WTC11 (cell line): ENCODE data around the gene ELOVL5. TPM values are rescaled to one million over a fixed set of nuclear protein-coding genes. Genes with fewer than 3 reads are reported as not detected.

Source experiments
- ATAC-seq: fragments of 200-7000 bp; cut with Tn5 transposase; 2 replicates; pipeline ENCODE4 v1.10.0; 2021; ENCODE audit warnings: mild to moderate bottlenecking, moderate library complexity
- CTCF ChIA-PET: fragments of 300-600 bp; sonication (Branson Sonifier 250); formaldehyde crosslinking; loops from one replicate; lab custom pipeline; 2021; ENCODE audit warnings: antibody characterized with exemption; lab: Charles Lee
- POLR2A ChIA-PET: fragments of 350-600 bp; sonication (Branson Sonifier 250); formaldehyde crosslinking; loops from one replicate; lab custom pipeline; 2021; ENCODE audit warnings: antibody characterized with exemption; lab: Charles Lee
- DNase-seq: peaks from one replicate; pipeline ENCODE4 v3.0.0; 2021; ENCODE audit warnings: low spot score
- H3K27ac Mint-ChIP-seq: 2 replicates; pipeline ENCODE4 v1.8.0; 2021; ENCODE audit warnings: mixed read lengths
- H3K27me3 Mint-ChIP-seq: 2 replicates; pipeline ENCODE4 v1.8.0; 2021; ENCODE audit warnings: low read depth, mild to moderate bottlenecking, moderate library complexity, mixed read lengths
- H3K36me3 Mint-ChIP-seq: 2 replicates; pipeline ENCODE4 v1.8.0; 2021; ENCODE audit warnings: mixed read lengths
- H3K4me1 Mint-ChIP-seq: 2 replicates; pipeline ENCODE4 v1.8.0; 2022; ENCODE audit warnings: mixed read lengths
- H3K4me3 Mint-ChIP-seq: 2 replicates; pipeline ENCODE4 v1.8.0; 2021; ENCODE audit warnings: mild to moderate bottlenecking, moderate library complexity, mixed read lengths
- H3K9me3 Mint-ChIP-seq: 2 replicates; pipeline ENCODE4 v1.8.0; 2021; ENCODE audit warnings: mixed read lengths
- AFF4 ChIP-seq: sonication (generic); formaldehyde crosslinking; IDR thresholded peaks from 2 replicates; pipeline ENCODE4 v1.8.1; 2023; ENCODE audit warnings: mild to moderate bottlenecking, missing genetic modification reagents, borderline replicate concordance
- CREM ChIP-seq: sonication (generic); formaldehyde crosslinking; IDR thresholded peaks from 2 replicates; pipeline ENCODE4 v1.8.1; 2022; ENCODE audit warnings: mild to moderate bottlenecking, missing genetic modification reagents, moderate library complexity
- ELF4 ChIP-seq: sonication (generic); formaldehyde crosslinking; IDR thresholded peaks from 2 replicates; pipeline ENCODE4 v1.8.1; 2022; ENCODE audit warnings: low read depth, mild to moderate bottlenecking, moderate library complexity, missing genetic modification reagents
- ERG ChIP-seq: fragments of 250-450 bp; sonication (Bioruptor Pico); IDR thresholded peaks from 2 replicates; pipeline ENCODE4 v1.8.0; 2021; ENCODE audit warnings: mild to moderate bottlenecking
- GTF2I ChIP-seq: fragments of 250-450 bp; sonication (Bioruptor Pico); conservative IDR thresholded peaks from 2 replicates; pipeline ENCODE4 v1.4.0; 2021; ENCODE audit warnings: mild to moderate bottlenecking
- NFE2L1 ChIP-seq: sonication (generic); formaldehyde crosslinking; IDR thresholded peaks from 2 replicates; pipeline ENCODE4 v1.8.1; 2023; ENCODE audit warnings: missing genetic modification reagents
- NR1H2 ChIP-seq: sonication (generic); formaldehyde crosslinking; IDR thresholded peaks from 2 replicates; pipeline ENCODE4 v1.9.0; 2021; ENCODE audit warnings: mild to moderate bottlenecking, moderate library complexity, missing genetic modification reagents
- PRRX2 ChIP-seq: fragments of 250-450 bp; sonication (Bioruptor Pico); IDR thresholded peaks from 2 replicates; pipeline ENCODE4 v1.8.0; 2021; ENCODE audit warnings: mild to moderate bottlenecking
- RORB ChIP-seq: fragments of 250-450 bp; sonication (Bioruptor Pico); IDR thresholded peaks from 2 replicates; pipeline ENCODE4 v1.9.0; 2021; ENCODE audit warnings: mild to moderate bottlenecking
- SMAD4 ChIP-seq: sonication (generic); formaldehyde crosslinking; IDR thresholded peaks from 2 replicates; pipeline ENCODE4 v1.8.0; 2022; ENCODE audit warnings: mild to moderate bottlenecking, missing genetic modification reagents
- ZNF138 ChIP-seq: sonication (generic); formaldehyde crosslinking; conservative IDR thresholded peaks from 2 replicates; pipeline ENCODE4 v1.8.1; 2022; ENCODE audit warnings: mild to moderate bottlenecking, moderate library complexity, missing genetic modification reagents
- ZNF232 ChIP-seq: sonication (generic); formaldehyde crosslinking; IDR thresholded peaks from 2 replicates; pipeline ENCODE4 v1.8.0; 2022; ENCODE audit warnings: mild to moderate bottlenecking, missing genetic modification reagents
- ZNF317 ChIP-seq: sonication (generic); formaldehyde crosslinking; IDR thresholded peaks from 2 replicates; pipeline ENCODE4 v1.8.1; 2023; ENCODE audit warnings: low read depth, mild to moderate bottlenecking, moderate library complexity, missing genetic modification reagents, borderline replicate concordance
- ZNF416 ChIP-seq: fragments of 250-450 bp; sonication (Bioruptor Pico); IDR thresholded peaks from 2 replicates; pipeline ENCODE4 v1.9.0; 2021; ENCODE audit warnings: mild to moderate bottlenecking, inconsistent platforms
- ZNF425 ChIP-seq: fragments of 250-450 bp; sonication (Bioruptor Pico); conservative IDR thresholded peaks from 2 replicates; pipeline ENCODE4 v1.9.0; 2021; ENCODE audit warnings: mild to moderate bottlenecking
- total RNA-seq: library from RNA; stranded (reverse); gene quantifications from 3 replicates; pipeline ENCODE4 v1.2.3, GENCODE V29; 2021
- TF ChIP-seq, protein P1 (sequence below): sonication (generic); formaldehyde crosslinking; conservative IDR thresholded peaks from 2 replicates; pipeline ENCODE4 v1.8.1; 2023; ENCODE audit warnings: mild to moderate bottlenecking, low read depth, missing genetic modification reagents, moderate library complexity
- TF ChIP-seq, protein P2 (sequence below): sonication (generic); formaldehyde crosslinking; IDR thresholded peaks from 2 replicates; pipeline ENCODE4 v1.8.1; 2022; ENCODE audit warnings: mild to moderate bottlenecking, moderate library complexity, missing genetic modification reagents
- TF ChIP-seq, protein P3 (sequence below): sonication (generic); formaldehyde crosslinking; IDR thresholded peaks from 2 replicates; pipeline ENCODE4 v1.8.0; 2023; ENCODE audit warnings: missing genetic modification reagents
- TF ChIP-seq, protein P4 (sequence below): fragments of 250-450 bp; sonication (Bioruptor Pico); IDR thresholded peaks from 2 replicates; pipeline ENCODE4 v1.9.0; 2021; ENCODE audit warnings: mild to moderate bottlenecking

Gene ELOVL5
- total RNA-seq, 1 experiment from 2014 or later = 122 TPM

DNA sequence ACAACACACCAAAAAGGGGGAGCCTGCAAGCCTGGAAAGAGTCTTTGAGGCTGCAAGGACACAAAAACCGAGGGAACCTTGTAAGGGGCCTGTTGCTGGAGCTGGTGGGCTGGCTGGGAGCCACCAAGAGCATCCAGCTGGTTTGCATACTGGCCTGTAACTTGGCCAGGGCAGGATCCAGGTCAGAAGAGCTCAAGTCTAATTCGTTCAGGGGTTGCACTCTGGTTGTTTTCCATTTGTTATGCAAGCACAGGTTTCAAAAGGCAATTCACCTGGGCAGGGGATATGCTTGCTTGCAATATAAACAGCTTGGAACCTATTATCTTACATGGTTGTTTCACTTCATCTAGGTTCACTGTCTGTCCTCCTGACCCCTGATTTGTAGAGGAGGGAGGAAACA lies 101.8 kb downstream of the ELOVL5 start (continued):
- TF ChIP-seq ERG (CRISPR knock-in tag) (no peak), RORB (no peak), SMAD4 (CRISPR knock-in tag) (no peak), ZNF232 (no peak), PRRX2 (CRISPR knock-in tag) (no peak), CREM (CRISPR knock-in tag) (no peak), GTF2I (no peak), ZNF138 (CRISPR knock-in tag) (no peak)
- TF ChIP-seq, protein P1, sequence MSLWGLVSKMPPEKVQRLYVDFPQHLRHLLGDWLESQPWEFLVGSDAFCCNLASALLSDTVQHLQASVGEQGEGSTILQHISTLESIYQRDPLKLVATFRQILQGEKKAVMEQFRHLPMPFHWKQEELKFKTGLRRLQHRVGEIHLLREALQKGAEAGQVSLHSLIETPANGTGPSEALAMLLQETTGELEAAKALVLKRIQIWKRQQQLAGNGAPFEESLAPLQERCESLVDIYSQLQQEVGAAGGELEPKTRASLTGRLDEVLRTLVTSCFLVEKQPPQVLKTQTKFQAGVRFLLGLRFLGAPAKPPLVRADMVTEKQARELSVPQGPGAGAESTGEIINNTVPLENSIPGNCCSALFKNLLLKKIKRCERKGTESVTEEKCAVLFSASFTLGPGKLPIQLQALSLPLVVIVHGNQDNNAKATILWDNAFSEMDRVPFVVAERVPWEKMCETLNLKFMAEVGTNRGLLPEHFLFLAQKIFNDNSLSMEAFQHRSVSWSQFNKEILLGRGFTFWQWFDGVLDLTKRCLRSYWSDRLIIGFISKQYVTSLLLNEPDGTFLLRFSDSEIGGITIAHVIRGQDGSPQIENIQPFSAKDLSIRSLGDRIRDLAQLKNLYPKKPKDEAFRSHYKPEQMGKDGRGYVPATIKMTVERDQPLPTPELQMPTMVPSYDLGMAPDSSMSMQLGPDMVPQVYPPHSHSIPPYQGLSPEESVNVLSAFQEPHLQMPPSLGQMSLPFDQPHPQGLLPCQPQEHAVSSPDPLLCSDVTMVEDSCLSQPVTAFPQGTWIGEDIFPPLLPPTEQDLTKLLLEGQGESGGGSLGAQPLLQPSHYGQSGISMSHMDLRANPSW (CRISPR knock-in tag) = no peak
- TF ChIP-seq, protein P2, sequence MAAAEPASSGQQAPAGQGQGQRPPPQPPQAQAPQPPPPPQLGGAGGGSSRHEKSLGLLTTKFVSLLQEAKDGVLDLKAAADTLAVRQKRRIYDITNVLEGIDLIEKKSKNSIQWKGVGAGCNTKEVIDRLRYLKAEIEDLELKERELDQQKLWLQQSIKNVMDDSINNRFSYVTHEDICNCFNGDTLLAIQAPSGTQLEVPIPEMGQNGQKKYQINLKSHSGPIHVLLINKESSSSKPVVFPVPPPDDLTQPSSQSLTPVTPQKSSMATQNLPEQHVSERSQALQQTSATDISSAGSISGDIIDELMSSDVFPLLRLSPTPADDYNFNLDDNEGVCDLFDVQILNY = no peak
- TF ChIP-seq, all 79 proteins: peak for 0

GRCh38 chr6:53244958-53245357 lies 103.8 kb downstream of the ELOVL5 start:
- DNase-seq (no peak), ATAC-seq (no peak)
- no peak for TF ChIP-seq GTF2I
- TF ChIP-seq ELF4 (CRISPR knock-in tag) = no peak
- TF ChIP-seq PRRX2 (CRISPR knock-in tag) = no peak
- no peak for TF ChIP-seq ZNF138 (CRISPR knock-in tag)
- no peak for TF ChIP-seq AFF4 (CRISPR knock-in tag)
- TF ChIP-seq, protein P2 = no peak
- ChIA-PET POLR2A (no interaction called here), CTCF (no interaction called here)
- Mint-ChIP-seq H3K36me3 (no peaks in the 10 kb centered on the region), H3K4me1 (no peaks in the 10 kb centered on the region), H3K27ac (no peak overlapping the region), H3K4me3 (no peak overlapping the region), H3K27me3 (0 out of 2 replicates have a peak, but pooled peaks cover 3% of the 10 kb centered on the region), H3K9me3 (peaks cover 15% of the 10 kb centered on the region)

GRCh38 chr6:53244399-53244931 lies 104.3 kb downstream of the ELOVL5 start:
- H3K9me3 Mint-ChIP-seq = peaks cover 18% of the 10 kb centered on the region
- DNase-seq (no peak), ATAC-seq (no peak)
- CTCF ChIA-PET = no interaction called here
- no peaks in the 10 kb centered on the region for H3K4me1 Mint-ChIP-seq
- H3K4me3 Mint-ChIP-seq = no peak overlapping the region
- no peak overlapping the region for H3K27ac Mint-ChIP-seq
- H3K27me3 Mint-ChIP-seq = 0 out of 2 replicates have a peak, but pooled peaks cover 4% of the 10 kb centered on the region
- POLR2A ChIA-PET = interaction anchor here (0.6 kb wide), 1 partner anchor 52 kb away, joined by 5 read pairs; no protein-coding TSS in a partner anchor
- H3K36me3 Mint-ChIP-seq = no peaks in the 10 kb centered on the region
- TF ChIP-seq, protein P2 = no peak
- TF ChIP-seq, protein P3, sequence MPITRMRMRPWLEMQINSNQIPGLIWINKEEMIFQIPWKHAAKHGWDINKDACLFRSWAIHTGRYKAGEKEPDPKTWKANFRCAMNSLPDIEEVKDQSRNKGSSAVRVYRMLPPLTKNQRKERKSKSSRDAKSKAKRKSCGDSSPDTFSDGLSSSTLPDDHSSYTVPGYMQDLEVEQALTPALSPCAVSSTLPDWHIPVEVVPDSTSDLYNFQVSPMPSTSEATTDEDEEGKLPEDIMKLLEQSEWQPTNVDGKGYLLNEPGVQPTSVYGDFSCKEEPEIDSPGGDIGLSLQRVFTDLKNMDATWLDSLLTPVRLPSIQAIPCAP (CRISPR knock-in tag) = no peak
- TF ChIP-seq ZNF317 (CRISPR knock-in tag) (no peak), NFE2L1 (CRISPR knock-in tag) (no peak), SMAD4 (CRISPR knock-in tag) (no peak), NR1H2 (CRISPR knock-in tag) (no peak), ZNF425 (CRISPR knock-in tag) (no peak), ZNF416 (CRISPR knock-in tag) (no peak)
- TF ChIP-seq, protein P4, sequence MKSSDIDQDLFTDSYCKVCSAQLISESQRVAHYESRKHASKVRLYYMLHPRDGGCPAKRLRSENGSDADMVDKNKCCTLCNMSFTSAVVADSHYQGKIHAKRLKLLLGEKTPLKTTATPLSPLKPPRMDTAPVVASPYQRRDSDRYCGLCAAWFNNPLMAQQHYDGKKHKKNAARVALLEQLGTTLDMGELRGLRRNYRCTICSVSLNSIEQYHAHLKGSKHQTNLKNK (CRISPR knock-in tag) = no peak
